GM19193 (cell line): ENCODE data around the gene SPNS2.

ENCODE experiments used
- POLR2A ChIP-seq: IDR thresholded peaks from 4 replicates; pipeline ENCODE4 v1.6.1; 2011; ENCODE audit not compliant: insufficient read depth, insufficient read length; ENCODE audit errors: extremely low read depth

The SPNS2 gene

GRCh38 chr17:4582691-4583090, 84.0 kb downstream of the SPNS2 start:
- TF ChIP-seq POLR2A: no peak

GRCh38 chr17:4583206-4583605, 84.5 kb downstream of the SPNS2 start:
- TF ChIP-seq POLR2A: no peak

DNA sequence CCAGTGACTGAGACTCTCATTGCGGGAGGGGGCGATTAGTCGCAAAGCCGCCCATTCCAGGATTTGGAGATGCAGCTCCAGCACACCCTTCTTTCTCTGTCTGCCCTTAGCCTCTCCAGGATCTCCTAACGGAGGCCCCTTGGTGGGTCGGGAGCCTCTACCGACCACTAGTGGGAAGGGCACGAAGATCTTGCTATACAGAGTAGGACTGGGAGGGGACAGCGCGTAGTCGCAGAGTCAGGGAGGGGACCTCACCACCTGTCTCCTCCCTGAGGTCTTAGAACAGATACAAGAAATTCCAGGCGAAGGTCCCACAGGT, 85.1 kb downstream of the SPNS2 start:
- TF ChIP-seq POLR2A: no peak

GRCh38 chr17:4584101-4584916, 85.6 kb downstream of the SPNS2 start, which contains the start of gene SMTNL2:
Gene SMTNL2, plus strand, starts transcription at chr17:4584529. Its CDS starts 77 bp downstream, at chr17:4584606.
- TF ChIP-seq POLR2A: no peak

DNA sequence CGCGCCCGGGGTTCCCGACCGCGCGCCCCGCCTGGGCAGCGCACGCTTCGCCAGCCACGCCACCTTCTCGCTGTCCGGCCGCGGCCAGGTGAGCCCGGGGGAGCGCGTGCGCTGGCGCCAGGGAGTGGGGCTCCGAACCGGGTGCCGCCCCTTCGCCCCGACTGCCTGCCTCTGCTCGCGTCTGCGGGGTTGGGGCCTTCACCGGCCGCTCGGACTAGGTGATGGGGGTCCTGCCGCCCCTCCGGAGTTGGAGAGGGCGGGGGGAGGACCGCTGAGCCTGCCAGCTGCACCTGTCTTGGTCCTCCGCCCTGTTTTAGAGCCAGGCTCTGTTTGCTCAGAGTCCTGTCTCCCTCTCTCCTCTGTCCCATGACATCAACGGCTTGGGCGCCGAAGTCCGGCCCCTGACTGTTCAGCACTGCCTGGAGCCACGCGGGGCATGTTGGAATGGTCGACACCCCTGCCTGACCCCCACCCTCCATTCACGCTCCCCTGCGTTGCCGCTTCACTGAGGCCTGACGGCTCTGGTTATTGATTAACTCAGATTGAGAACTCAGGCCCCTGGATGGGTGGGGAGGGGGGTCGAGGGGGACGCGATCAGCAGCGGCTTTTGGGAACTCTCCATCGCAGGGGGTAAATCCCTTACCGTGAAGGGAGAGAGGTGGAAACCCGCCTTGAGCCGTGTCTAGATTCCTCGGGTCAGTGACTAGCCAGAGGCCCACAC, 86.4 kb downstream of the SPNS2 start:
- TF ChIP-seq POLR2A: no peak

DNA sequence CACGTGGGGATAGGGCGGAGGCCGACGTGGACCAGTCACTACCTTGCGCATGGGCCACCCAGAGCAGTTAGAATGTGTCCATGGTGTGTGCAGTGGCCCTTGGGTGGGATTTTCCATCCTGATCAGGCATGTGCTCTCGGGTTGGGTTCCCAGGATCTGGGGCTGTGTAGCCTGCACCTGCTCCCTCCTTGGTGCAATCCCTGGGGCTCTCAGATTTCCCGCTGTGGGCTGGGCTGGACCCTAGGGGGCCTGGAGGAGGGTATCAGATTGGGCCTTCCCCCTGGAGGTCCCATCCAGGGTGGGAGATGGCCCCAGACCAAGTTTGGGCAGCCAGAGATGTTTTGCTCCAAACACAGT, 86.9 kb downstream of the SPNS2 start:
- no peak for TF ChIP-seq POLR2A

DNA sequence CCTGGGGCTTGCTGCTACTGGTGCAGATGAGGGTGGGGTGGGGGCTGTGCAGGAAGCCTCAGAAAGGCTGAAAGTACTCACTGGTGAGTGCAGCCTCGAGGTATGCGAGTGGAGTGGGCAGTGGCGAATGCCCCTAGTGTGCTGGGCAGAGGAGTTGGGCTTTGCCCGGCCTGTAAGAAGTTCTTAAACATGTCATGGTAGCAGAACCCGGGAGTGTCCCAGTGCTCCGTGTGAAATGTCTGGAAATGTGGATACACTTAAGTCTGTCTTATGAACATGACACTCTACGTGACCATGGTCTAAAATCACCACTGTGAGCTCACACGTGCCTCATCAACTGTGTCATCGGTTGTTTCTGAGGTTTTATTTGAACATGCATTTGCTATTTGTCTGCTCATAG, 87.4 kb downstream of the SPNS2 start:
- no peak for TF ChIP-seq POLR2A

- no peak for TF ChIP-seq POLR2A
Observed at GRCh38 chr17:4587195-4587594, 88.5 kb downstream of the SPNS2 start.

DNA sequence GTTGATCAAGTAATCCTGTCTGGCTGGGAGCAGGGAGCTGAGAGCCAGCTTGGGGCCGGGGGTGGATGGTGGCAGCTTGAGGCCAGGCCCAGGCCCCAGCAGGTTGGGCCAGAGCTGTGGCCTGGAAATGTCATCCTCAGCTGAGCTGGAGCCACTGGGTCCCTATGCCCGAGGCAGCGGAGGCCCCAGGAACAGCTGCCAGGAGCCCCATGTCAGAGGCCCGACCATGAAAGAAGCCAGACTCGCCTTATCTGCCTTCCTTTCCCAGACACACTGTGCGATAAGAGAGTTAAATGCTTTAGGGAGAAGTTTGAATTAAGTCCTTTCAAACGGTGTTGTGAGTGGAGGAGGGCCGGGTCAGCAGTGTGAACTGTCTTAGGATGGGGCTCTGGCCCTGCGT, 89.1 kb downstream of the SPNS2 start:
- no peak for TF ChIP-seq POLR2A

GRCh38 chr17:4588391-4588790, 89.7 kb downstream of the SPNS2 start:
- TF ChIP-seq POLR2A: no peak
